Epithelial cell of prostate (primary cell): ENCODE results near the gene PSG7.
A peak's percentile ranks its signal among the peaks of the same experiment; 100 is the strongest.
"Not testable (repeated sequence)": the region's sequence is repeated elsewhere in the genome, so short reads cannot be mapped to it uniquely, and the experiment has no call there.

Source experiments
- DNase-seq: peaks from one replicate; pipeline ENCODE4 v3.0.0-alpha.2; 2011; ENCODE audit warnings: low read depth, low spot score
- H3K27ac ChIP-seq: fragments of 450-650 bp; 2 replicates; pipeline ENCODE4 v1.5.1; 2017; ENCODE audit warnings: mild to moderate bottlenecking

The PSG7 gene

GRCh38 chr19:42937107-42937506 lies at the start of gene PSG7:
Gene PSG7 (minus strand): TSS chr19:42937207. CDS start chr19:42937076, 131 bp downstream.
- not testable (repeated sequence) for H3K27ac ChIP-seq, DNase-seq

DNA sequence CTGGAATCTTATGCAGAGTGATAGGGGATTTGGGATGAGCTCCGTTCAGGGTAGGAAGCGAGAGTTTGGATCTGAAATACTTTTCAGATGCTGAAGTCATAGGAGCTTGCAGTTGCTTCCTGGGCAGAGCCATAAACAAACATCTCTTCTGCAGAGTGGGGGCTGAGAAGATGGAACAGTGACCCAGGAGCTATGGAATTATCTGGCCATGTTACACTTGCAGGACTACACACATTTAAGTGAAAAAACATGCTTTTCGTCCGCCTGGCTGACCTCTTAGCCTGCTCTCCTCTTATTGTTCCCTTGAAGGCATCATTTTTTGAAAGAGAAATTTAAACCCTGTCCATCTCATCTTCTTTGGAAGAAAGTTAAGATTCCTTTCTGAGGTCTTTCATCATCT lies 48.6 kb upstream of the PSG7 start:
- no peak overlapping the region for H3K27ac ChIP-seq
- no peak for DNase-seq

DNA sequence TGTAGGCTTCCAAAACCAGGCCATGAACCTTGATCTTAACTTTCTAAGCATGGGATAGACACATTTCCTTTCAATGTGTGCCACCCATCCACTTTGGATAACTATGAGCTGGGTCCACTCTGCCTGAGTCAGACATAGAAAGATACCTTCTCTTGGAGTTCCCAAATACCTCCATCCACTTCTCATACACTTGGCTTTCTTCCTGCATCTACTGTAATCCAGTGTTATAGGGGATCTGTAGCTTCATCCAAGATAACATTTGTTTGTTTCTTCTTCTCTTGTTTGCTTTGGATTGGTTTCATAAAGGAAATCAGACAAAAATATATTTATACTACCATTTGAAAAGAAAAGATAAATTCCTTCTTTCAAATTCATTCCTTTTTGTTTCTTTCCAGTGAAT lies 45.1 kb upstream of the PSG7 start:
- not testable (repeated sequence) for DNase-seq, H3K27ac ChIP-seq

GRCh38 chr19:42971451-42971850 lies 34.4 kb upstream of the PSG7 start:
- DNase-seq: not testable (repeated sequence)

GRCh38 chr19:42965176-42965575 lies 28.2 kb upstream of the PSG7 start:
- no peak for DNase-seq
- H3K27ac ChIP-seq: peak overlapping the region; percentile 10

More at GRCh38 chr19:42971451-42971850, 34.4 kb upstream of the PSG7 start:
- not testable (repeated sequence) for H3K27ac ChIP-seq

DNA sequence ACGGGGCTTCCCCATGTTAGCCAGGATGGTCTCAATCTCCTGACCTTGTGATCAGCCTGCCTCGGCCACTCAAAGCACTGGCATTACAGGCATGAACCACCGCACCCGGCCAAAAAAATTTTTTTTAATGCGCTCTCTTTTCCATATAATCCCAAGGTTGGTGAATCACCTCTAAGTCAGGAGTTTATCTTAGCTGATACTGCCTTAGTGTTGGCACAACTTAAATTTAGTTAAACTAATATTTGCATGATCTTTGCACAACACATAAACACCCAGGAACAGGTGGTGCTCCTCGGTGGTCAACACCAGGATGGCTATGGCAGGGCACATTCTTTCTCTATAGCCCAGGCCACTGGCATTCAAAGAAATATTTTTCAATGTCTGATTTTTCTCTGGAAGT lies 24.1 kb upstream of the PSG7 start:
- no peak overlapping the region for H3K27ac ChIP-seq
- no peak for DNase-seq

- not testable (repeated sequence) for H3K27ac ChIP-seq, DNase-seq
These were observed 15.1 kb upstream of the PSG7 start for GRCh38 chr19:42952126-42952525.

DNA sequence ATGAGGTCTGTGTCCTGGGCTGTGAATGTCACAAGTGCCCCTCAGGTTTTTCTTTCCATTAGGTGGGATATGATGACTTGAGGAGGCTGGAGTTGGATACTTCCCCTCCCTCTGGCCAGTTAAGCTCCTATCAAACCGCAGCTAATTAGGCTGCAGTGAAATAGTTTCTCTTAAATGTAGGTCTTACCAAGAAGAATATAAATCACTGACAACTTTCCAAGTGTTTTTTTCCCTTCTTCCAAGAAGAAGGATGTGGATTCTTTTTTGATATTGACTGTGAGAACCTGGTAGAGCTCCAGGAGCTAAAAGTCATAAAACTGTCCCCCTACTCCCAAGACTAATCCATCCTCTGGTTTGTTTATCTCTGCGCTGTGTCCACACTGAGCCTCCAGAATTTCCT lies 14.5 kb upstream of the PSG7 start:
- DNase-seq, H3K27ac ChIP-seq: not testable (repeated sequence)

GRCh38 chr19:42942187-42942789 lies 5.3 kb upstream of the PSG7 start:
- DNase-seq: no peak
- H3K27ac ChIP-seq: no peak overlapping the region

- DNase-seq: not testable (repeated sequence)
- peak overlapping the region; percentile 95 for H3K27ac ChIP-seq
These were observed 2.3 kb downstream of the PSG7 start for GRCh38 chr19:42934726-42935125.

- peak overlapping the region; percentile 95 for H3K27ac ChIP-seq
These were observed 2.8 kb downstream of the PSG7 start for GRCh38 chr19:42934183-42934582.

GRCh38 chr19:42933412-42933811 lies 3.6 kb downstream of the PSG7 start:
- H3K27ac ChIP-seq: peak overlapping the region; percentile 95
- not testable (repeated sequence) for DNase-seq

More at GRCh38 chr19:42934183-42934582, 2.8 kb downstream of the PSG7 start:
- DNase-seq: not testable (repeated sequence)

DNA sequence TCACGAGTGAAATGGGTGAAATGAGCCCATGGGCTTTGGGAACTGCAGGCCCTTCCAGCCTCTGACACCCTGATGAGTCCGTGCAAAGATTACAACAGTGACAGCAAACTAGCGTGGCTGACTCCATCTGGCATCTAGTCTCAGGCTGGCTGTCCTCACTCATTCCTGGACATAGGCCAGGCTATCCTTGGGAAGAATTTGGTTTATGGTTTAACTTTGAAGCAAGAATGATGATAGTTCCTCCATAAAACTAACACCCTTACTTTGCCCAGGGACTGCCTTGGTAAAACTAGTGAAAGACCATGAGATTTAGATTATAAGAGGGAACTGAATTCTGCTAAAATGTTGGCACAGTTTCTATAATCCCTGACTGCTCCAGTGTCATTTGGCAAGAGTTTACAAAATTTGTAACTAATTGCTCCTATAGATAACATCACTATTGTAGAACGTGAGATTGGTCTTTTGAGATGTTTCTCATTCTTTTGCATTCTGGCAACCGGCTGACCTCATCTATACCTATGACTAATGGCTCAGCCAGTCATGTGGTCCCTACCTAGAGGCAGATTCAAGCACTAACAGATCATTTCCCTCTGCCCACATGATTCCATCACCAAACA lies 4.4 kb downstream of the PSG7 start:
- H3K27ac ChIP-seq: peak overlapping the region; percentile 95
- peak; percentile 82 for DNase-seq

DNA sequence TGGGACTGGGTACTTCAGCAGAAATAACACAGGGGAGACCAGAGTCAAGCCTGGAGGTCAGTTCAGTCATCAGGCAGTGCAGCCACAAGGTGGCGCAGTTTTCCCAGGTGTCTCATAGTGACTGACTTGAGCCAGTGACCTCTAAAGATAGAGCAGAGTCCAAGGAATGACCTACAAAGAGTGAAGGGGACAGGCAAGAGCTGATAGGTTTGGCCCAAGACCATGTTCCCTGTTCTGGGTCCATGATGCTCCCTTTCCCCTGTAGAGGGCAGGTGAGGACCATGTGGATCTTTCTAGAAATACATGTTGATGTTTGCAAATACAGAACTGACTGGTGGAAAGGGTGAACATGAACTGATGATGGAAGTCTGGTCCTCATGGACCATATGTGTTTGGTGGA lies 6.8 kb downstream of the PSG7 start:
- DNase-seq: not testable (repeated sequence)

GRCh38 chr19:42928896-42929295 lies 8.1 kb downstream of the PSG7 start:
- no peak for DNase-seq

More for the DNA sequence above, 6.8 kb downstream of the PSG7 start:
- not testable (repeated sequence) for H3K27ac ChIP-seq

DNA sequence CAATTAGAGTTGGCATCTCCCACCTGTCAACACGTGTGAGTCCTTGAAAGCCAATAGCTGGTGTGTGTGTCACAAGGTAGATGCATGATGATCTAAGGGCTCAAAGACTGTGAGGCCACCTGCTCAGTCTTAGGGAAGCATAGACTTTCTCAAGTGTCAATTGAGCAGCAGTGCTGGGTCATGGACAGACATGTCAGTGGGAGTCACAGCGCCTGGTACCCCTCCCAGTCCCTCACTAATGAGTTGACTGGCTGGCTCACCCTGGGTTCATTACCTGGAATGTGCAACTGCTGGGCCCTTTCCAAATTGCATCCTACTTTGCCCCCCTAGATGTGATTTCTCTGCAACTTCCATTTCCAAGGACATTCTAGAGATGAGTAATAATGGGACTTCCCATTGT lies 10.2 kb downstream of the PSG7 start:
- no peak for DNase-seq
- no peak overlapping the region for H3K27ac ChIP-seq

More at GRCh38 chr19:42928896-42929295, 8.1 kb downstream of the PSG7 start:
- no peak overlapping the region for H3K27ac ChIP-seq

- peak; percentile 48 for DNase-seq
- not testable (repeated sequence) for H3K27ac ChIP-seq
These were observed 13.9 kb downstream of the PSG7 start for GRCh38 chr19:42923106-42923505.

DNA sequence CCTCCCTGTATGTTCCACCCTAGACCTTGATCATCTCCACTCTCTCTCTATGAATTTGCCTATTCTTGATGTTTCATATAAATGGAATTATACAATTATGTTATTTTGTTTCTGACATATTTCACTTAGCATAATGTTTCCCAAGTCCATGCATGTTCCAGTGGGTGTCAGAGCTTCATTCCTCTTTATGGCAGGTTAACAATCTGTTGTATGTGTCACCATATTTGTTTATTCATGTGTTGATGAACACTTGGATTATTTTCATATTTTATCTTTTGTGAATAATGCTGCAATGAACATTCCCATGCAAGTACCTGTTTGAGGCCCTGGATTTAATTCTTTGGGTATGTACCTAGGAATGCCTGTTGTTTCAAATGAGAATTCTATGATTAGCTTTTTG lies 16.0 kb downstream of the PSG7 start:
- not testable (repeated sequence) for DNase-seq, H3K27ac ChIP-seq

DNA sequence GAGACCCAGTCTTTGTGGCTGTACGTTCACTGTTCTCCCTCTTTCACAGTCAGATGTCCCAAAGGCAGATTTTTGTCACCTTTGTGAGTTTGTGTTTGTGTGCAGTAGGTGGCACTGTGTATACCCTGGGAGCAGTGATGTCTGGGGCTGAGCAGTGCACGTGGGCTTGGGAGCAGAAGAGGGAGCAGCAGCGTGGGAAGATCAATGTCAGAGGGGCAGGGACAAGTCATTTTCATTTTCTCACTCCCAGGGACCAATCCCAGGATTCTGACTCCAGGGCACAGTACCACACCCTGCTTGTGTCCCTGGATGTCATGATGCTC lies 17.3 kb downstream of the PSG7 start:
- no peak overlapping the region for H3K27ac ChIP-seq
- DNase-seq: no peak

GRCh38 chr19:42919070-42919756 lies 17.8 kb downstream of the PSG7 start:
- DNase-seq, H3K27ac ChIP-seq: not testable (repeated sequence)

DNA sequence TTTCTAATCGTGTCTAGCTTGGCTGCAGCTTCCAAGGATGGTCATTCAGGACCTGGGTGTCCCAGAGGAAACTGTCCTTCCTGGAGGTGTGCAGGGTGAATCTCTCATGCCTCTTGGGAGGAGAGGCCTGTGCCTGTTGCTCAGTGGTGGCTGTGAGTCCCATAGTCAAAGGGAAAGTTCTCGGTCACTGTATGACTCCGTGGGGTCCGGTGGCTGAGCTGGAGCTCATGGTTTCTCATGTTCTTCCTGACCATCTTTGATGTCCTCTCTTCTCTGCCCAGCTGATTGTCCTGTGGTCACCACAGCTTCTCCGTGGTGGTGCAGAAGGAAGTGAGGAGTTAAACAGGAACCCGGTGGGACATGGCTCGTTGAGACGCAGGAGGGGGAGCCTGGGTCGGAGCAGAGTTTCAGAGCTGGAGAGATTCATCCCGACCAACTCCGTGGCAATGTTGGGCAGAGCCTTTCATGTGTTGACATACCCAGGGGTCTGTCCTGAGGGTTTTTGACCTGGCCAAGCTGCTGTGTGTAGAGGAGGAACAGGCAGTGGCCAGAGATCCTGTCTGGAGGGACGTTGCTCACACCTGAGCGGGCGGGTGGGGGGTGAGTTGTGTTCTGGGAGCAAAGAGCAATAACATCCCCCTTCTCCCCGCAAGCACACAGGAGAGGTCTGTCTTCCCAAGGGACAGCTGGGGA lies 18.5 kb downstream of the PSG7 start:
- DNase-seq, H3K27ac ChIP-seq: not testable (repeated sequence)
